Mucosa of stomach (tissue), 1 donor: ENCODE results near the gene NHP2.
"Not testable (repeated sequence)": the region's sequence is repeated elsewhere in the genome, so short reads cannot be mapped to it uniquely, and the experiment has no call there.

ENCODE experiments used
- H3K27me3 ChIP-seq: one replicate; pipeline ENCODE4 v1.7.0; 2013; ENCODE audit warnings: mild to moderate bottlenecking, low read length; ENCODE audit not compliant: control insufficient read depth, insufficient read depth
- H3K36me3 ChIP-seq: one replicate; pipeline ENCODE4 v1.7.0; 2013; ENCODE audit warnings: low read length; ENCODE audit not compliant: control insufficient read depth, insufficient read depth
- H3K4me1 ChIP-seq: one replicate; pipeline ENCODE4 v1.7.0; 2013; ENCODE audit warnings: mild to moderate bottlenecking, low read length; ENCODE audit not compliant: control insufficient read depth, insufficient read depth
- H3K4me3 ChIP-seq: one replicate; pipeline ENCODE4 v1.7.0; 2013; ENCODE audit warnings: low read length
- H3K9ac ChIP-seq: one replicate; pipeline ENCODE4 v1.7.0; 2013; ENCODE audit warnings: mild to moderate bottlenecking, low read length, moderate library complexity
- H3K9me3 ChIP-seq: one replicate; pipeline ENCODE4 v1.7.0; 2013; ENCODE audit warnings: mild to moderate bottlenecking, low read length, moderate library complexity; ENCODE audit not compliant: control insufficient read depth
- donor health status: Pancreatic carcinoma.

Gene NHP2

DNA sequence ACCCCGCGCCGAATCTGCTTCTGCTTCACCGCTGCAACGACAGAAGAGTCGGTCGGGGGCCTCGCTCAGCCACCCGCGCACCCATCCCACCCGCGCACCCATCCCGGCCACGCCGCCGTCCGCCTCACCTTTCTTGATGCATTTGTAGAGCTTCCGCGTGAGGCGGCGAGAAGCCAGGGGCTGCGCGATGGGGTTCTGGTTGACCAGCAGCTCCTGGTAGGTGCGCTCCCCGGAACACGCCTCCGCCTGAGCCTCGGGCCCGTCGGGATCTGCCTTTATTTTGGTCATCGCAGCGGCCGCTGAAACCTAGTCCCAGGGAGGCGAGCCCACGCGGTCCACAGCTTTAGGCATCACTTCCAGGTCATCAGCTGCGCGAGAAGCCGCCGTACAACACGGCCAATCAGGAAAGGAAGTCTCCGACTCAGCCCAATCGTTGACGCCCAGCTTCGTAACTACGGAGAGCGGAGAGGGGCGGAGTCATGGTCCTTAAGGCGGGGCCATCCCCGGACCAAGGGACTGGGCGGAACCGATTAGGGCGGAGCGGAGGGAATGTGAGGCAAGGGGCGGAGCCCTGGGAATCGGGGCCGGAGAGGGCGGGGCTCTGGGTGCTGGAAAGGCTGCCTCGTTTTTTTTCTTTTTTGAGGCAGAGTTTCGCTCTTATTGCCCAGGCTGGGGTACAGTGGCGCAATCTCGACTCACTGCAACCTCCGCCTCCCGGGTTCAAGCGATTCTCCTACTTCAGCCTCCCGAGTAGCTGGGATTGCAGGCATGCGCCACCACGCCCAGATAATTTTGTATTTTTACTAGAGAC lies at the start of gene NHP2:
Gene NHP2, minus strand, starts transcription at position 356 of the 811 bp plus-strand sequence. Its CDS starts 68 bp downstream, at position 288.
- Histone ChIP-seq H3K4me3 (peak within 1 kb of the TSS; percentile 68), H3K4me1 (peaks cover 11% of the 10 kb centered on the region), H3K27me3 (no peaks in the 10 kb centered on the region), H3K36me3 (peaks cover 3% of the 10 kb centered on the region), H3K9ac (peak within 1 kb of the TSS; percentile 67), H3K9me3 (no peaks in the 10 kb centered on the region)

DNA sequence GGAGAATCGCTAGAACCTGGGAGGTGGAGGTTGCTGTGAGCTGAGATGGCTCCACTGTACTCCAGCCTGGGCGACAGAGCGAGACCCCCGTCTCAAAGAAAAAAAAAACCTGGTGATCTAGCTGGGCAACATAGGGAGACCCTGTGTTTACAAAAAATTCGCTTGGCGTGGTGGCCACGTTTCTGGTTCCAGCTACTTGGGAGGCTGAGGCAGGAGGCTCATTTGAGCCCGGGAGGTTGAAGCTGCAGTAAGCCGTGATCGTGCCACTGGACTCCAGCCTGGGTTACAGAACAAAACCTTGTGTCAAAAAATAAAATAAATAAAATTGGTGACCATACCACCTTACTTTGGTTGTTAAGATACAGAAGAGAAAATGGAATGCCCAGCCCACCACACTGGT lies 48.9 kb upstream of the NHP2 start:
- Histone ChIP-seq H3K9me3 (no peaks in the 10 kb centered on the region), H3K4me1 (peaks cover 18% of the 10 kb centered on the region)

DNA sequence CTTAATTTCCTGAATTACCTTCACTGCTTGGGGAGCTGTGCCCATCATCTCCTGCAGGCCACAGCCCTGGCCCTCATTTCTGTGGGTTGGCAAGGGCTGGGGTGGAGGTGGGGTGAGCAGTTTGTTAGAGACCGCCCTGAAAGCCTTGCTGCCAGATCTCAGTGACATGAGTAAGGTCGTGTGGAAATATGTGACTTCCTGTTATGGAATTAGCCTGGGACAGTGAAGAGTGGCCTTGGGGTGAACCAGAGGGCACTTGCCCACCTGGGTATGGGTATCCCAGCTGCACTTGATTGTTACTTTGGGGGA lies 48.2 kb upstream of the NHP2 start:
- Histone ChIP-seq H3K36me3 (no peaks in the 10 kb centered on the region), H3K4me1 (peaks cover 11% of the 10 kb centered on the region), H3K27me3 (no peaks in the 10 kb centered on the region), H3K9me3 (no peaks in the 10 kb centered on the region), H3K9ac (no peak overlapping the region), H3K4me3 (no peak overlapping the region)

More for the DNA sequence above, 48.9 kb upstream of the NHP2 start:
- no peaks in the 10 kb centered on the region for H3K36me3 ChIP-seq
- H3K27me3 ChIP-seq = no peaks in the 10 kb centered on the region
- H3K9ac ChIP-seq = no peak overlapping the region
- no peak overlapping the region for H3K4me3 ChIP-seq

DNA sequence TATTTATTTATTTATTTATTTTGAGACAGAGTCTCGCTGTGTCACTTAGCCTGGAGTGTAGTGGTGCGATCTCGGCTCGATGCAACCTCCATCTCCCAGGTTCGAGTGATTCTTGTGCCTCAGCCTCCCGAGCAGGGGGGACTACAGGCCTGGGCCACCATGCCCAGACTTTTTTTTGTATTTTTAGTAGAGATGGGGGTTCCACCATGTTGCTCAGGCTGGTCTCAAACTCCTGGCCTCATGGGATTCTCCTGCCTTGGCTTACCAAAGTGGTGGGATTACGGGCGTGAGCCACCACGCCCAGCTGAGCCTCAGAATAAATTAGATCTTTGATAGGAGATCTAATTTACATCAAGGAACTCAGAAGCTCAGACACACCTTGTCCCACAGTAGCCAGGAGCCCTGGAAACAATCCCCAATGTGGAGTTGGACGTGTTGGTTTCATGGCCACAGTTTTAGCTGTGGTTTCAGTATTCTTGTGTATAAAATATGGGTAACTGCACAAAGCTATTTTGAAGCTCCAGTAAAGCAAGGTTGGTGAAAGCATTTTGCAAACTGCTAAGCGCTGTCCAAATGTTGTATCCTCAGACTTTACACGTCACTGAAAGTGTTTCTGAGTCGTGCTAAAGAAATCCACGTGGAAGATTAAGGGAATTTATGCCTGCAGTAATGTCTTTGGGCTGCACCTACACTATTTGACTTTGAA lies 47.7 kb upstream of the NHP2 start:
- Histone ChIP-seq H3K9ac (no peak overlapping the region), H3K9me3 (no peaks in the 10 kb centered on the region), H3K4me1 (peaks cover 6% of the 10 kb centered on the region), H3K27me3 (no peaks in the 10 kb centered on the region), H3K36me3 (no peaks in the 10 kb centered on the region), H3K4me3 (no peak overlapping the region)

DNA sequence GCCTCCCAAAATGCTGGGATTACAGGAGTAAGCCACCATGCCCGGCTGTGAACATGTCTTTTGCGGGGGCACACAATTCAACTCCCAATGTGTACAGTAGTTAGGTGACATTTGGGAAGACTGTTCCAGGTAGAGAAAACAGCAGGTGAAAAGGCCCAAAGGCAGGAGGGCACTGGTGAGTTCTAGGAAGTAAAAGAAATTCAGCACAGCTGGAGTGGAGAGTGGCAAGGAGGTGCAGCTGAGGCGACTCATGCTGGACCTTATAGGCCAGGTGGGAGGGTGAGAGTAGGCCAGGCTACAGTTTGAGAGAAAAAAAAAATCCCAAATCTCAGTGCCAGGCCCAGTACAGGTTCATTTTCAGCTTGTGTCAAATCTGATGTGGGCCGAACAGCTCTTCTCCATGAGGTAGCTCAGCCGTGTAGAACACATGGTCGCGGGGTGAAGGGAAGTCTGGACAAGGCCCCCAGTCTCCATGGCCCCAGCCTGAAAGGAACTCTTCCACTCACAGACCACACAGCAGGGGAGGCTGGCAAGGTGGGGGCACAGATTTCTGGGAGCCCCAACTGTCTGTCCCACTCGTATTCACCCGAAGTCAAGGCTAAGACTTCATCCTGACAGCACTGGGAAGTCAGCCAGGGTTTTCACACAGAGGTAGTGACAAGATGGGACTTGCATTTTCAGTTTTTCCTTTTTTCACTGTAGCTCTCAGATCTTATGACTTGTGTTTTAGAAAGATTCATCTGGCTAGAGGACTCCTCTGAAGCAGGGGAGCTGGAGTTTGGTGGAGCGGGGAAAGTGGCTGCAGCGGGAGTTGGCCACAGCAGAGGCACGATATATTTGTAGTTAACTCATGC lies 46.1 kb upstream of the NHP2 start:
- H3K4me1 ChIP-seq = no peaks in the 10 kb centered on the region
- no peaks in the 10 kb centered on the region for H3K9me3 ChIP-seq
- H3K36me3 ChIP-seq = no peaks in the 10 kb centered on the region
- H3K27me3 ChIP-seq = no peaks in the 10 kb centered on the region
- H3K9ac ChIP-seq = no peak overlapping the region
- H3K4me3 ChIP-seq = no peak overlapping the region

DNA sequence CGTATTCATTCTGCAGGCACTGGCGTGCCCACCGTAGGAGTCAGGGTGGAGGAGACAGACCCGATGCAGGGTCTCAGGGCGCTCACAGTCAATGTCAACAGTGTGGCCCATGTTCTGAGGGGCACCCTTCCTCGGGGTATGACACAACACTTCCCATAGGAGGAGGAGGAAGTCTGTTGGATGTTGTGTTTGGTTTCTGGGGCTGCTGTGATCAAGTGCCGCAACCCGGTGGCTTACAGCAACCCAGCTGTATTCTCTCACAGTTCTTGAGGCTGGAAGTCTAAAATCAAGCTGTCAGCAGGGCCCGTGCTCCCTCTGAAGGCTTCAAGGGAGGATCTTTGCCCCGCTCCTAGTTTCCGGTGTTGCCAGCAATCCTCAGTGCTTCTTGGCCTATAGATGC lies 45.0 kb upstream of the NHP2 start:
- Histone ChIP-seq H3K9me3 (no peaks in the 10 kb centered on the region), H3K9ac (no peak overlapping the region), H3K36me3 (no peaks in the 10 kb centered on the region), H3K4me3 (no peak overlapping the region), H3K27me3 (peaks cover 5% of the 10 kb centered on the region), H3K4me1 (no peaks in the 10 kb centered on the region)

DNA sequence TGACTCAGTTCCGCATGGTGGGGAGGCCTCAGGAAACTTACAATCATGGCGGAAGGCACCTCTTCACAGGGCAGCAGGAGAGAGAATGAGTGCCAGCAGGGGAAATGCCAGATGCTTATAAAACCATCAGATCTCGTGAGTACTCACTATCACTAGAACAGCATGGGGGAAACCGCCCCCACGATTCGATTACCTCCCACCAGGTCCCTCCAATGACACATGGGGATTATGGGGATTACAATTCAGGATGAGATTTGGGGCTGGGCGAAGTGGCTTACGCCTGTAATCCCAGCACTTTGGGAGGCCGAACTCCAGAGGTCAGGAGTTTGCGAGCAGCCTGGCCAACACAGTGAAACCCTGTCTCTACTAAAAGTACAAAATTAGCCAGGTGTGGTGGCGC lies 44.5 kb upstream of the NHP2 start:
- not testable (repeated sequence) for H3K9ac ChIP-seq, H3K27me3 ChIP-seq, H3K36me3 ChIP-seq, H3K4me3 ChIP-seq, H3K9me3 ChIP-seq, H3K4me1 ChIP-seq

DNA sequence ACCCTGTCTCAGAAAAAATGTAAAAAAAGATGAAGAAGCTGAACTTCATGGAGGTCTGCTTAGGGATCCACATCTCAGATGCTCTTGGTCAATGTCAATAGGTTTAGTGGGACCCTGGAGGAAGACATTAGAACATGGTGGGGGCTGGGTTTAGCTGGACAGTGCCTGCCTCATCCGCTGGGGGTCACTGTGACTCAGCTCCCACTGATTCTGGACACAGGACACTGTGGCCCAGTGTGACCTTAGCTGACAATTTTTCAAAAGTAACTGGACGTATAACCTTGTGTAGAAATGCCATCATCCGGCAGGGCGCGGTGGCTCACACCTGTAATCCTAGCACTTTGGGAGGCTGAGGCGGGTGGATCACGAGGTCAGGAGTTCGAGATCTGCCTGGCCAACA lies 43.3 kb upstream of the NHP2 start:
- Histone ChIP-seq H3K9ac (no peak overlapping the region), H3K4me3 (no peak overlapping the region), H3K4me1 (no peaks in the 10 kb centered on the region), H3K27me3 (peaks cover 5% of the 10 kb centered on the region), H3K9me3 (no peaks in the 10 kb centered on the region), H3K36me3 (no peaks in the 10 kb centered on the region)

DNA sequence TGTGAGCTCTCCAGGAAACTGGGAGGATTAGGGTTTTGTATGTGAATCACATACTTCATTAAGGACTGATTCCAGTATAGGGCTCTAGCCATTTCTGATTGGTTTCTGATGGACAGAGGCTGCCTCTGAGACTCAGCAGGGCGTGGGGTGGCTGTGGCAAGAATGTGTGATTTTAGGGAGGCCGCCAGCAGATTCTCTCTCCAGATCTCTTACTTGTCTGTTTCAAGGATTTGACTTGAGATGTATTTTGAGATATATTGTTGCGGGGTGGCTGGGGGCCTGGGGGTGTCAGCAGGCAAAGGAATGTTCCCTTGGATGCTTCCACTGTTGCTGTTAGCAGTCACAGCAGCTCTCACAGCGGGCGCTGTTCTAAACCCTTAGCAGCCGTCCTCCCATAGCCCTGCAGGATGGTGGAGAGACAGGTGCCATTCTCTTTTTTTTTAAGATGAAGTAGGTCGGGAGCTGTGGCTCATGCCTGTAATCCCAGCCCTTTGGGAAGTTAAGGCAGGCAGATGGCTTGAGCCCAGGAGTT lies 42.7 kb upstream of the NHP2 start:
- Histone ChIP-seq H3K9me3 (no peaks in the 10 kb centered on the region), H3K27me3 (peaks cover 5% of the 10 kb centered on the region), H3K9ac (no peak overlapping the region), H3K4me1 (no peaks in the 10 kb centered on the region), H3K36me3 (no peaks in the 10 kb centered on the region), H3K4me3 (no peak overlapping the region)

DNA sequence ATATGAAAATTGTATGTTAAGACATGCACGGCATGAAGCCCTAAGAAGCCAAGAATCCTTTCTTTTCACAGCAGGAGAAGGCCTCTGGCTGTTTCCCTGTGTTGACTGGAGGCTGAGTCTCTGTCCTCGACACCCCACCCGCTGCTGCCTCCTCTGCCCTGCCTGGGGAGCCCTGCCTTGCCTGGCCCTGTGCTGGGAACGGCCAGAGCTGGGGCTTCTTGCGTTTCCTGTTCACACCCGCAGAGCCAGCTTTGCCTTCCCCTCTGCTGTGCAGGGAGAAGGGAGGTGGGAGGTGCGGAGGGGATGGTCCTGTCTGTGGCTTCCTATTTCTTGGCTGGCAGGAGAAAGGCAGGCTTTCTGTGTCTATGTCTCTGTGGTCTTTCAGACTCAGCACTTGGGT lies 40.3 kb upstream of the NHP2 start:
- no peaks in the 10 kb centered on the region for H3K9me3 ChIP-seq
- H3K36me3 ChIP-seq = no peaks in the 10 kb centered on the region
- no peak overlapping the region for H3K4me3 ChIP-seq
- H3K4me1 ChIP-seq = no peaks in the 10 kb centered on the region
- no peak overlapping the region for H3K9ac ChIP-seq
- H3K27me3 ChIP-seq = peaks cover 5% of the 10 kb centered on the region

DNA sequence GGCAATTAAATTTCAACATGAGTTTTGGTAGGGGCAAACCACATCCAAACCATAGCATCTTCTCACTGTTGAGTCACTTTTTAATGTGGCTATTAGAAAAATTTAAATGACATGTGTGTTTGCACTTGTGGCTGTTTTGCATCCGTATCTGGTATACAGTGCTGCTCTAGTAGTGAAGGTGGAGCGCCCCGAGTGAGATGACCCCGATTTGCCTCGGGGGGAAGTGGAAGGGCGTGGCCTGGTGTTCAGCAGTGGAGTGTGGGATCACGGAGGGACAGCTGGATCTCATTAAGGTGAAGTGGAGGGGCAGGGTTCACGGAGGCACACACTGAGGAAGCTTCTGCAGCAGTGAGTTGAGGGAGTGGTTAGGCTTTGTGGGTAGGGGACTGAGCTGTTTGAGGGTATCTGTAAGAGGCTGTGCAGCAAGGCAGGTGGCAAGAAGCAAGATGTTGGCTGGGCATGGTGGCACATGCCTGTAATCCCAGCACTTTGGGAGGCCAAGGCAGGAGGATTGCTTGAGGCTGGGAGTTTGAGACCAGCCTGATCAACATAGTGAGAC lies 39.6 kb upstream of the NHP2 start:
- Histone ChIP-seq H3K9me3 (no peaks in the 10 kb centered on the region), H3K9ac (no peak overlapping the region), H3K4me3 (no peak overlapping the region), H3K27me3 (peaks cover 5% of the 10 kb centered on the region), H3K36me3 (no peaks in the 10 kb centered on the region), H3K4me1 (no peaks in the 10 kb centered on the region)
